SK-N-SH (cell line): ENCODE data around the gene BRINP2.

Experiments
- GABPA ChIP-seq: IDR thresholded peaks from 2 replicates; pipeline ENCODE4 v1.4.0; 2012; ENCODE audit warnings: low read depth, mild to moderate bottlenecking
- POLR2AphosphoS5 ChIP-seq: IDR thresholded peaks from 2 replicates; pipeline ENCODE4 v1.6.1; 2012; ENCODE audit warnings: low read depth, low read length
- RFX5 ChIP-seq: IDR thresholded peaks from 2 replicates; pipeline ENCODE4 v1.6.1; 2012; ENCODE audit warnings: mild to moderate bottlenecking, improper control_type of control experiment, low read length
- RXRA ChIP-seq: IDR thresholded peaks from 2 replicates; pipeline ENCODE4 v1.4.0; 2012; ENCODE audit warnings: low read depth, mild to moderate bottlenecking, borderline replicate concordance
- TF ChIP-seq, protein P1 (sequence below): fragments of 200-600 bp; sonication (generic); IDR thresholded peaks from 2 replicates; pipeline ENCODE4 v1.6.1; 2017; ENCODE audit warnings: antibody characterized with exemption, mild to moderate bottlenecking, moderate library complexity
- TF ChIP-seq, protein P2 (sequence below): IDR thresholded peaks from 2 replicates; pipeline ENCODE4 v1.4.0; 2012; ENCODE audit warnings: low read depth, borderline replicate concordance

DNA sequence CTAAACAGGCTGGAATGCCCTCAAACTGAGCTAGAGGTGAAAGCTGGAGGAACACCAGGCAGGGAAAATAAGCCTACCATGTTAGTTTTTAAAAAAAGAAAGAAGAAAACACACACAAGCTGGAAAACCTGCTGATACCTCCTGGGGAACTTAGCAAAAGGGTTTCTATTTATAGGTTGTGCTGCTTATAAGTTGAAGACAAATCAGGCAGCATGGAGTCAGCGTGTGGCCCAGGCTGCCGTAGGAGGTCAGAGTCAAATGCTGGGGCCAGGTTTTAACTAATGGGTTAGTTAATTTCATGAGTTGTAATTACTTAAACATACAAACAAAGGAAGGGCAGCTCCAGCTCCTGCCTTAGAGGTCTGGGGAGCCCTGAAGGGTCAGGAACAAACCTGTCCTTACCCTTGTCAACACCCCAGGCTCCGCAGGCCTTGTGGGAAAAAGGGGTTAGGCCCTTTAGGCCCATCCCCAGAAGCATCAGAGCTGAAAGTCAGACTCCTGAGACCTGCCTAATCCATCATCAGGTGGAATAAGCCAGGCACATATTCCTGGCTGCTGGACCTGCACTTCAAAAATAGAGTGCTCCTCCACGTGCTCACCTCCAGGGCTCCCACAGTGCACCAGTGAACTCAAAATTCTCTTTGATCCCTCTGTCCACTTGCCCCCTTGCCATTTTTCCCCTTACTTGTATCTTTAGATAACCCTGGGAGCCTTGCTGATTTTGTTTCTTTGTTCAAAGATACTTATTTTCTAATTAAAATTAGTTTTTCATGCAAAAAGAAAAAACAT lies 59.7 kb downstream of the BRINP2 start:
- TF ChIP-seq GABPA: no peak
- TF ChIP-seq RFX5: no peak
- no peak for TF ChIP-seq RXRA
- TF ChIP-seq, protein P1, sequence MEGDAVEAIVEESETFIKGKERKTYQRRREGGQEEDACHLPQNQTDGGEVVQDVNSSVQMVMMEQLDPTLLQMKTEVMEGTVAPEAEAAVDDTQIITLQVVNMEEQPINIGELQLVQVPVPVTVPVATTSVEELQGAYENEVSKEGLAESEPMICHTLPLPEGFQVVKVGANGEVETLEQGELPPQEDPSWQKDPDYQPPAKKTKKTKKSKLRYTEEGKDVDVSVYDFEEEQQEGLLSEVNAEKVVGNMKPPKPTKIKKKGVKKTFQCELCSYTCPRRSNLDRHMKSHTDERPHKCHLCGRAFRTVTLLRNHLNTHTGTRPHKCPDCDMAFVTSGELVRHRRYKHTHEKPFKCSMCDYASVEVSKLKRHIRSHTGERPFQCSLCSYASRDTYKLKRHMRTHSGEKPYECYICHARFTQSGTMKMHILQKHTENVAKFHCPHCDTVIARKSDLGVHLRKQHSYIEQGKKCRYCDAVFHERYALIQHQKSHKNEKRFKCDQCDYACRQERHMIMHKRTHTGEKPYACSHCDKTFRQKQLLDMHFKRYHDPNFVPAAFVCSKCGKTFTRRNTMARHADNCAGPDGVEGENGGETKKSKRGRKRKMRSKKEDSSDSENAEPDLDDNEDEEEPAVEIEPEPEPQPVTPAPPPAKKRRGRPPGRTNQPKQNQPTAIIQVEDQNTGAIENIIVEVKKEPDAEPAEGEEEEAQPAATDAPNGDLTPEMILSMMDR: no peak
- TF ChIP-seq POLR2AphosphoS5: no peak
- TF ChIP-seq, protein P2, sequence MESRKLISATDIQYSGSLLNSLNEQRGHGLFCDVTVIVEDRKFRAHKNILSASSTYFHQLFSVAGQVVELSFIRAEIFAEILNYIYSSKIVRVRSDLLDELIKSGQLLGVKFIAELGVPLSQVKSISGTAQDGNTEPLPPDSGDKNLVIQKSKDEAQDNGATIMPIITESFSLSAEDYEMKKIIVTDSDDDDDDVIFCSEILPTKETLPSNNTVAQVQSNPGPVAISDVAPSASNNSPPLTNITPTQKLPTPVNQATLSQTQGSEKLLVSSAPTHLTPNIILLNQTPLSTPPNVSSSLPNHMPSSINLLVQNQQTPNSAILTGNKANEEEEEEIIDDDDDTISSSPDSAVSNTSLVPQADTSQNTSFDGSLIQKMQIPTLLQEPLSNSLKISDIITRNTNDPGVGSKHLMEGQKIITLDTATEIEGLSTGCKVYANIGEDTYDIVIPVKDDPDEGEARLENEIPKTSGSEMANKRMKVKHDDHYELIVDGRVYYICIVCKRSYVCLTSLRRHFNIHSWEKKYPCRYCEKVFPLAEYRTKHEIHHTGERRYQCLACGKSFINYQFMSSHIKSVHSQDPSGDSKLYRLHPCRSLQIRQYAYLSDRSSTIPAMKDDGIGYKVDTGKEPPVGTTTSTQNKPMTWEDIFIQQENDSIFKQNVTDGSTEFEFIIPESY: no peak
